Spleen (tissue), 7 donors: Measurements from ENCODE around the gene PWP1.

Experiments used
- POLR2A ChIP-seq, 3 donors: fragments of 450-650 bp; IDR thresholded peaks; one replicate each; pipeline ENCODE4 v1.5.1; 2017; ENCODE audit warnings: antibody characterized with exemption in 3 of 3, mild to moderate bottlenecking in 1 of 3
- TF ChIP-seq, protein P1 (sequence below), 11 experiments: fragments of 200-600 bp in 7 of 11; fragments of 450-650 bp in 4 of 11; sonication (generic) in 4 of 11; IDR thresholded peaks in 8 of 11; conservative IDR thresholded peaks in 3 of 11; 1 replicate in 7 of 11; 2 replicates in 4 of 11; pipeline versions ENCODE4 v1.4.0 to v1.8.0; 2016 to 2021; ENCODE audit warnings: antibody characterized with exemption in 11 of 11, inconsistent platforms in 4 of 11, mild to moderate bottlenecking in 1 of 11
- donor health status: DM: no; HTN: no; CAD: no; lungs with moderate emphysema.
- donor health status: DM: no; HTN: no; CAD: no.
- donor health status: DM: no; HTN: no; CAD: no.

DNA sequence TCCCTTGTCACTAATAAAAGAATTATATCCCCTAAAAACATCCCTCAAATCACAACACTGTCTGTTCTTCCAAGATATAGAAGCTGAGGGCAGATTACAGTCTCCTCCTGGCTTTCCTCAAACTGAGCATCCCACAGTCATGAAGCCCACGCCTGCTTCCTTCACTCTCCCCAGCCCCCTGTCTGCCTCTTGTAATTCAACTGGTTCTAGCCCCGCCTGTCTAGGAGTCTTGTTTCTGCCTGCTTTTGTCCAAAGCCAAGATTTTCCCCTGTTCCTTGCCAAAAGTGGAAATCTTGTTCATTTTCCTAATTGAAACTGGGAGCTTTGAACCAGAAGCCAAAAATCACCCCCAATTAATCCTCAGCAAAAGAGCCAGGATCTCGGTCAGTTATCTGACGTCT is 35.9 kb upstream of the PWP1 start:
- TF ChIP-seq, protein P1, sequence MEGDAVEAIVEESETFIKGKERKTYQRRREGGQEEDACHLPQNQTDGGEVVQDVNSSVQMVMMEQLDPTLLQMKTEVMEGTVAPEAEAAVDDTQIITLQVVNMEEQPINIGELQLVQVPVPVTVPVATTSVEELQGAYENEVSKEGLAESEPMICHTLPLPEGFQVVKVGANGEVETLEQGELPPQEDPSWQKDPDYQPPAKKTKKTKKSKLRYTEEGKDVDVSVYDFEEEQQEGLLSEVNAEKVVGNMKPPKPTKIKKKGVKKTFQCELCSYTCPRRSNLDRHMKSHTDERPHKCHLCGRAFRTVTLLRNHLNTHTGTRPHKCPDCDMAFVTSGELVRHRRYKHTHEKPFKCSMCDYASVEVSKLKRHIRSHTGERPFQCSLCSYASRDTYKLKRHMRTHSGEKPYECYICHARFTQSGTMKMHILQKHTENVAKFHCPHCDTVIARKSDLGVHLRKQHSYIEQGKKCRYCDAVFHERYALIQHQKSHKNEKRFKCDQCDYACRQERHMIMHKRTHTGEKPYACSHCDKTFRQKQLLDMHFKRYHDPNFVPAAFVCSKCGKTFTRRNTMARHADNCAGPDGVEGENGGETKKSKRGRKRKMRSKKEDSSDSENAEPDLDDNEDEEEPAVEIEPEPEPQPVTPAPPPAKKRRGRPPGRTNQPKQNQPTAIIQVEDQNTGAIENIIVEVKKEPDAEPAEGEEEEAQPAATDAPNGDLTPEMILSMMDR (IDR thresholded peaks at IDR 0.05 in 8 of 11, conservative IDR thresholded peaks at IDR 0.05 in 3 of 11), result no peak
- no peak for TF ChIP-seq POLR2A (IDR thresholded peaks at IDR 0.05)
